Activated CD4-positive, alpha-beta memory T cell treated with anti-CD3 and anti-CD28 coated beads for 36 hours (primary cell): ENCODE measurements around the gene CDC25B. TPM values are rescaled to one million over a fixed set of nuclear protein-coding genes. Genes with fewer than 3 reads are reported as not detected.
A peak's percentile ranks its signal among the peaks of the same experiment; 100 is the strongest.

ENCODE experiments used
- CTCF ChIA-PET: fragments of 350-600 bp; sonication (Branson Sonifier 250); formaldehyde crosslinking; loops from one replicate; lab custom pipeline; 2021; ENCODE audit warnings: antibody characterized with exemption, inconsistent platforms; lab: Charles Lee
- POLR2A ChIA-PET: fragments of 350-600 bp; sonication (Branson Sonifier 250); formaldehyde crosslinking; loops from one replicate; lab custom pipeline; 2021; ENCODE audit warnings: antibody characterized with exemption; lab: Charles Lee
- DNase-seq: peaks from one replicate; pipeline ENCODE4 v3.0.0-alpha.2; 2020
- H3K27ac Mint-ChIP-seq: one replicate; pipeline ENCODE4 v1.8.0; 2021; ENCODE audit warnings: mixed read lengths
- H3K27me3 Mint-ChIP-seq: one replicate; pipeline ENCODE4 v1.8.0; 2021; ENCODE audit warnings: mixed read lengths
- H3K36me3 Mint-ChIP-seq: one replicate; pipeline ENCODE4 v1.8.0; 2021; ENCODE audit warnings: mixed read lengths
- H3K4me1 Mint-ChIP-seq: one replicate; pipeline ENCODE4 v1.8.0; 2021; ENCODE audit warnings: low read depth, mixed read lengths
- H3K4me3 Mint-ChIP-seq: one replicate; pipeline ENCODE4 v1.8.0; 2021; ENCODE audit warnings: mild to moderate bottlenecking, mixed read lengths
- H3K9me3 Mint-ChIP-seq: one replicate; pipeline ENCODE4 v1.8.0; 2021; ENCODE audit warnings: mixed read lengths
- intact Hi-C: fragments of 100-400 bp; cut with micrococcal nuclease; formaldehyde crosslinking; loops from one replicate; pipeline ENCODE4 v1.15.1; 2023
- total RNA-seq, 2 experiments: library from RNA; stranded (reverse); gene quantifications; one replicate each; pipeline ENCODE4 v1.2.3, GENCODE V29; 2021

CDC25B gene
- total RNA-seq, 2 experiments from 2014 or later, result 120 to 128 TPM

GRCh38 chr20:3811467-3812258, 15.6 kb downstream of the CDC25B start:
- no peaks in the 10 kb centered on the region for H3K27me3 Mint-ChIP-seq
- peak overlapping the region; percentile 82 for H3K4me3 Mint-ChIP-seq
- peak overlapping the region; percentile 99 for H3K27ac Mint-ChIP-seq
- no peaks in the 10 kb centered on the region for H3K9me3 Mint-ChIP-seq
- DNase-seq, result peak; percentile 97
- peaks cover 66% of the 10 kb centered on the region for H3K4me1 Mint-ChIP-seq
- CTCF ChIA-PET, result interaction anchor here (1.0 to 12.9 kb wide), 5 partner anchors 9 to 44 kb away, joined by 3 to 180 read pairs (median 8); partner anchors contain the start of genes AP5S1, CDC25B and CENPB
- H3K36me3 Mint-ChIP-seq, result peaks cover 2% of the 10 kb centered on the region
- POLR2A ChIA-PET, result interaction anchor here (0.6 to 2.1 kb wide), 7 partner anchors 8 to 44 kb away, joined by 3 to 8 read pairs (median 5); partner anchors contain the start of genes ADISSP, AP5S1, CDC25B and CENPB
- intact Hi-C loops, result loop anchor here (1.0 to 2.0 kb wide), 2 partner anchors 15 to 45 kb away; partner anchors contain the start of genes ADISSP and CDC25B

GRCh38 chr20:3812259-3812681, 16.2 kb downstream of the CDC25B start:
- intact Hi-C loops, result no loop called here
- ChIA-PET POLR2A (interaction anchor here (0.6 to 2.1 kb wide), 6 partner anchors 8 to 612 kb away, joined by 3 to 8 read pairs (median 6); partner anchors contain the start of genes ADISSP, AP5S1, CDC25B and CENPB), CTCF (interaction anchor here (1.0 to 12.9 kb wide), 3 partner anchors 8 to 43 kb away, joined by 4 to 180 read pairs (median 20); partner anchors contain the start of genes AP5S1 and CENPB)
- Mint-ChIP-seq H3K27ac (peak overlapping the region; percentile 99), H3K27me3 (no peaks in the 10 kb centered on the region), H3K9me3 (no peaks in the 10 kb centered on the region), H3K36me3 (no peaks in the 10 kb centered on the region), H3K4me1 (peaks cover 63% of the 10 kb centered on the region), H3K4me3 (peak overlapping the region; percentile 82)
- DNase-seq, result no peak

DNA sequence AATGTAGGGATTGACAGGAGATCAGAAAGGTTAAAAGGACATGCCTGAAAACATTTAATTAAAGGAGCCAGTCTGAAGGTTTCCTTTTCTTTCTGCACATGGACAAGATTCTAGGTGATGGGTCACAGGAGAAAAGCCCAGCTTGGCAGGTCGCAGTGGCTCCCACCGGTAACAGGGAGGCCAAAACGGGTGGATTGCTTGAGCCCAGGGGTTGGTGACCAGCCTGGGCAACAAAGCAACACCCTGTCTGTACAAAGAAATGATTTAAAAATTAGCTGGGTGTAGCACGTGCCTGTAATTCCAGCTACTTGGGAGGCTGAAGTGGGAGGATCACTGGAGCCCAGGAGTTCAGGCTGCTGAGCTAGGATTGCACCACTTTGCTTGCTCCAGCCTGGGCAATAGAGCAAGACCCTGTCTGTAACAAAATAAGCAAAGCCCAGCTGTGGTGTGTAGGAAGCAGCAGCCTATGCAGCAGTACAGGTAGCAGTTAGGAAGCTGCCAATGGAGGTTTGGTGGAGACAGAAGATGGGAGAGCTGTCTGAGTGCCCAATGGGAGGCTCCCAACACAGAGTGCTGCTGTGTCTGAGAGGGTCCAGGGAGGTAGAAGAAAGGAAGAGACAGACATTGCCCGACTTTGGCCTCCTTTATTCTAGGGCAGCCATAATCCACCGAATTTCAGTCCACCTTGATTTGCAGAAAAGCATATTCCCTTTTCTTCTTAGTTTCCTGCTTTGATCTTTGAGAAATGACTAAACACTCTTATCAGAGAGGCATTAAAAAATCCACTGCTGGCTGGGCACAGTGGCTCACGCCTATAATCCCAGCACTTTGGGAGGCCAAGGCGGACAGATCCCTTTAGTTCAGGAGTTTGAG, 17.1 kb downstream of the CDC25B start:
- CTCF ChIA-PET, result interaction anchor here (1.0 to 12.9 kb wide), 4 partner anchors 17 to 46 kb away, joined by 3 to 180 read pairs (median 4); partner anchors contain the start of genes ADISSP, CDC25B and CENPB
- Mint-ChIP-seq H3K4me1 (peaks cover 60% of the 10 kb centered on the region), H3K27me3 (no peaks in the 10 kb centered on the region), H3K4me3 (no peak overlapping the region), H3K9me3 (no peaks in the 10 kb centered on the region), H3K27ac (peak overlapping the region; percentile 99), H3K36me3 (no peaks in the 10 kb centered on the region)
- DNase-seq, result no peak
- intact Hi-C loops, result no loop called here
- POLR2A ChIA-PET, result interaction anchor here (1.1 to 2.1 kb wide), 3 partner anchors 12 to 45 kb away, joined by 4 to 7 read pairs (median 5); partner anchors contain the start of genes ADISSP and CENPB

DNA sequence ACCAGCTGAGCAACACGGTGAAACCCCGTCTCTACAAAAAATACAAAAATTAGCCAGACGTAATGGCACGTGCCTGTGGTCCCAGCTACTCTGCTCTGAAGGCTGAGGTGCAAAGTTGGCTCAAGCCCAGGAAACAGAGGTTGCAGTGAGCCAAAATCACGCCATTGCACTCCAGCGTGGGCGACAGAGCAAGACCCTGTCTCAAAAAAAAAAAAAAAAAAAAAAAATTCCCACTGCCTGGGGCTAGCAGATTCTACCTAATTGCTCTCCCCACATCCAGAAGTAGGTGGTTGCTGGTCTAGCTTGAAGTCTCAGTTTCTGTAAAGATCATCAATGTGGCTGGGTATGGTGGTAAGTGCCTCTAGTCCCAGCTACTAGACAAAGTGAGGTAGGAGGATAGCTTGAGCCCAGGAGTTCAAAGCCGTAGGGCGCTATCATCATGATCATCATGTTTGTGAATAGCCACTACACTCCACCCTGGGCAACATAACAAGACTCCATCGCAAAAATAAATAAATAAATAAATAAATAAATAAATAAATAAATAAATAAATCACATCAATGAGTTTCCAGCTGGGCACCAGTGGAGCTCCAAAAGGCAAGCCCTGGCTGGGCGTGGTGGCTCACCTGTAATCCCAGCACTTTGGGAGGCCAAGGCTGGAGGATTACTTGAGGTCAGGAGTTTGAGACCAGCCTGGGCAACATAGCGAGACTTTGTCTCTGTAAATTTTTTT, 17.9 kb downstream of the CDC25B start:
- ChIA-PET CTCF (interaction anchor here (0.6 to 12.9 kb wide), 5 partner anchors 18 to 70 kb away, joined by 3 to 180 read pairs (median 4); partner anchors contain the start of genes ADISSP, CDC25B and CENPB), POLR2A (interaction anchor here (0.6 to 2.1 kb wide), 5 partner anchors 13 to 657 kb away, joined by 3 to 7 read pairs (median 4); partner anchors contain the start of genes ADISSP and CENPB)
- H3K9me3 Mint-ChIP-seq, result no peaks in the 10 kb centered on the region
- no peaks in the 10 kb centered on the region for H3K36me3 Mint-ChIP-seq
- H3K4me1 Mint-ChIP-seq, result peaks cover 60% of the 10 kb centered on the region
- H3K4me3 Mint-ChIP-seq, result no peak overlapping the region
- peak; percentile 71 for DNase-seq
- peak overlapping the region; percentile 81 for H3K27ac Mint-ChIP-seq
- H3K27me3 Mint-ChIP-seq, result no peaks in the 10 kb centered on the region
- intact Hi-C loops, result no loop called here

DNA sequence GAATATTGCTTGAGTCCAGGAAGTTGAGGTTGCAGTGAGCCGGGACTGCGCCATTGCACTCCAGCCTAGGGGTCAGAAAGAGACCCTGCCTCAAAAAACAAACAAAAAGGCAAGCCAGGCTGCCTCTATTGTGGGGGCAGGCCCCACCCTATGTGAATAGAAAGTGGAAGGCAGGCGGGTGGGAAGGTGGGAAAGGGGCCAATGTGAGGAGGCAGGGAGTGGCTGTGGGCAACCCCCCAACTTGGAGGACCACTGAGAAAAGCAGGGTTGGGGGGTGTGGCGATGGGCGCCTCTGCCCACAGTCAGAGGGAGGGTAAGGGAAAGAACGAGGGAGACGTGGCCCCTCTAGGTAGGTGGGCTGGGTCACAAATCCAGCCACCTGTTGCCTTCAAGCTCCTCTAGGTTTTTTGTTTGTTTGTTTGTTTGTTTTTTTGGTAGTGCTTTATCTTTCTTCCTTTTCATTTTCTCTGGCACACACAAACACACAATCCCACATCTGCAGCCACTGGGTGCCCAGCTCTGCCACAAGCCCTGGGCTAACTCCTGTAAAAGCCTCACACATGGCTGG, 18.9 kb downstream of the CDC25B start:
- peaks cover 67% of the 10 kb centered on the region for H3K4me1 Mint-ChIP-seq
- DNase-seq, result no peak
- H3K9me3 Mint-ChIP-seq, result no peaks in the 10 kb centered on the region
- H3K4me3 Mint-ChIP-seq, result no peak overlapping the region
- intact Hi-C loops, result no loop called here
- POLR2A ChIA-PET, result interaction anchor here (1.4 kb wide), 1 partner anchor 46 kb away, joined by 3 read pairs; no protein-coding TSS in a partner anchor
- H3K27me3 Mint-ChIP-seq, result no peaks in the 10 kb centered on the region
- H3K27ac Mint-ChIP-seq, result peak overlapping the region; percentile 58
- no peaks in the 10 kb centered on the region for H3K36me3 Mint-ChIP-seq
- CTCF ChIA-PET, result interaction anchor here (1.3 to 12.9 kb wide), 3 partner anchors 27 to 63 kb away, joined by 3 to 180 read pairs (median 6); partner anchors contain the start of genes ADISSP and CENPB

GRCh38 chr20:3815703-3816315, 19.7 kb downstream of the CDC25B start:
- intact Hi-C loops, result no loop called here

DNA sequence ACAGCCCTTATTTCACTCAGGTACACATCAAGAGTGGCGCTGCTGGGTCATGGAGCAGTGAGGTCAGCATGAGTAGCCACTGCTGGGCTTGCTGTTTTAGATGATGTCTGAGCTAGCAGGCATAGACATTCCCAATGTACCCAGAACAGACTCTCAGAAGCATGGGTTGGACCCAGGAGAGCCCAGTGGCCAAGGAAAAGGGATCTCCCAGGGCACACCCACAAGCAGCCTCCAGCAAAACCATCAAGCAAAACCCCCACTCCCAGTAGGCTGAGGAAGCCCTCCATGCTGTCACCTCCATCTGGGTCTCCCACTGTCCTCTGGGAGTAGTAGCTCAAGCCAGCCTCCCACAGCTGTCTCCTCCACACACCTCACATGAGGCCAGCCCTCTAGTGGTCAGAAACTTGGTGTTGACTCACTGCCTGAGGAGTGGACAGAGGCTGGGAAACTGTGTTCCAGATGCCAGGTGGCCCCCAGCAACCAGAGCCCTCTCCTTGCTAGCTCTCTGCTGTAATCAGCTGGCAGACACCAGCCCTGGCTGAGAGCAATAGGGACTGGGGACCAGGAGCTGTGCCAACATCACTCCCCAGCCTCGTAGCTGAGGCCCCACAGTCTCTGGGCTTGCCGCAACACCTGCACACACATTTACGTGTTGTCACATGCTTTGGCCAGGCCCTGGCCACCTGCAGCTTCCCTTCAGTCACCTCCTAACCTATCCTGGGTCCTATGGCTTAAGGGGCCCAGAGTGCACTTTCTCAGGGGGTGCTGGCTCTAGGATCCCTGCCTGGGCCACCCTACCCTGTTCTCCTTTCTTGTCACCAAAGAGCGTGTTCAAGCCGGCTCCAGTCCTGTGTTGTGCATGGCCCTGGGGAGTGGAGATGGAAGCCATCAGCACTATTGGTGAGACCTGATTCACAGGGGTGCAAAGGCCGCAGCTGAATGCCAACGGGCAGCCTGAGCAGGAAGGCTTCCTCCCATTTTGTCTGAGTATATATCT, 22.3 kb downstream of the CDC25B start:
- no peak overlapping the region for H3K4me3 Mint-ChIP-seq
- no peaks in the 10 kb centered on the region for H3K27me3 Mint-ChIP-seq
- peaks cover 48% of the 10 kb centered on the region for H3K4me1 Mint-ChIP-seq
- H3K36me3 Mint-ChIP-seq, result peaks cover 3% of the 10 kb centered on the region
- CTCF ChIA-PET, result interaction anchor here (0.6 to 12.9 kb wide), 9 partner anchors 14 to 267 kb away, joined by 3 to 180 read pairs (median 4); partner anchors contain the start of genes CDC25B and CENPB
- no peak for DNase-seq
- intact Hi-C loops, result no loop called here
- POLR2A ChIA-PET, result interaction anchor here (1.9 to 2.2 kb wide), 2 partner anchors 7 to 17 kb away, joined by 5 to 8 read pairs; no protein-coding TSS in a partner anchor
- no peak overlapping the region for H3K27ac Mint-ChIP-seq
- H3K9me3 Mint-ChIP-seq, result no peaks in the 10 kb centered on the region

More at GRCh38 chr20:3815703-3816315, 19.7 kb downstream of the CDC25B start:
- H3K27ac Mint-ChIP-seq, result peak overlapping the region; percentile 80
- H3K27me3 Mint-ChIP-seq, result no peaks in the 10 kb centered on the region
- H3K4me1 Mint-ChIP-seq, result peaks cover 63% of the 10 kb centered on the region
- H3K36me3 Mint-ChIP-seq, result no peaks in the 10 kb centered on the region
- no peaks in the 10 kb centered on the region for H3K9me3 Mint-ChIP-seq
- DNase-seq, result peak; percentile 50
- peak overlapping the region; percentile 39 for H3K4me3 Mint-ChIP-seq
- ChIA-PET CTCF (interaction anchor here (2.3 to 12.9 kb wide), 2 partner anchors 28 to 64 kb away, joined by 6 to 180 read pairs; partner anchors contain the start of gene CENPB), POLR2A (interaction anchor here (0.9 to 1.4 kb wide), 3 partner anchors 10 to 47 kb away, joined by 3 read pairs; partner anchors contain the start of gene CDC25B)

GRCh38 chr20:3819411-3820047, 23.4 kb downstream of the CDC25B start:
- H3K4me3 Mint-ChIP-seq, result peak overlapping the region; percentile 77
- H3K4me1 Mint-ChIP-seq, result peaks cover 43% of the 10 kb centered on the region
- H3K36me3 Mint-ChIP-seq, result peaks cover 3% of the 10 kb centered on the region
- no peak for DNase-seq
- ChIA-PET CTCF (interaction anchor here (0.6 to 12.9 kb wide), 16 partner anchors 15 to 266 kb away, joined by 3 to 180 read pairs (median 7); partner anchors contain the start of genes ADISSP, CDC25B, CENPB and MAVS), POLR2A (interaction anchor here (1.0 to 2.2 kb wide), 6 partner anchors 7 to 33 kb away, joined by 4 to 27 read pairs (median 8); partner anchors contain the start of gene CENPB)
- intact Hi-C loops, result loop anchor here (1.0 to 2.0 kb wide), 4 partner anchors 23 to 88 kb away; partner anchors contain the start of genes CDC25B and MAVS
- peak overlapping the region; percentile 93 for H3K27ac Mint-ChIP-seq
- H3K9me3 Mint-ChIP-seq, result no peaks in the 10 kb centered on the region
- no peaks in the 10 kb centered on the region for H3K27me3 Mint-ChIP-seq
